Upper lobe of left lung (tissue), 4 donors: ENCODE measurements around the gene TYMS.

ENCODE experiments used
- EP300 ChIP-seq, 4 donors: sonication (generic); formaldehyde crosslinking; IDR thresholded peaks; one replicate each; pipeline ENCODE4 v1.5.1; 2017; ENCODE audit warnings: antibody characterized with exemption in 4 of 4, control low read depth in 2 of 4
- POLR2AphosphoS5 ChIP-seq, 2 donors: sonication (generic); formaldehyde crosslinking; IDR thresholded peaks; one replicate each; pipeline ENCODE4 v1.5.1; 2017; ENCODE audit warnings: antibody characterized with exemption in 2 of 2
- TF ChIP-seq, protein P1 (sequence below), 6 experiments: fragments of 450-650 bp in 4 of 6; fragments of 200-600 bp in 2 of 6; sonication (generic) in 2 of 6; IDR thresholded peaks; one replicate each; pipeline ENCODE4 v1.5.1; 2016 to 2019; ENCODE audit warnings: antibody characterized with exemption in 6 of 6

DNA sequence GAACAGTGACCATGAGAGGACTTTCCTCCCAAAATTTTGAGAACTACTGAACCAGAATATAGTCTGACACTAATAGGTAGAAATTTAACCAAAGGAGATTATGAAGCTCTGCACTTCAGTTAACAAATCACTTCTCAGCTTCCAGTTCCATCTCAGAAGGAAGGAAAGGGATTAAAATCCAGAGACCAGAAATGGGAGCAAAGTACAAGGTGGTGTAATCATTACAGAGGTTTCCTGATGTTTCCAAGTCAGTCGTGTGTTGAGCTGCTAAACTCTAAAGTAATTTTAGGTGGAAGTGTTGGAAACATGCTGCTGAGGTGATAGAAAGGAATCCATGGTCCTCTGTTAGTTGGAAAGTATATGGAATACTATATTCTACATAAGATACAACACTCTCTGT, 10.8 kb downstream of the TYMS start:
- TF ChIP-seq, protein P1, sequence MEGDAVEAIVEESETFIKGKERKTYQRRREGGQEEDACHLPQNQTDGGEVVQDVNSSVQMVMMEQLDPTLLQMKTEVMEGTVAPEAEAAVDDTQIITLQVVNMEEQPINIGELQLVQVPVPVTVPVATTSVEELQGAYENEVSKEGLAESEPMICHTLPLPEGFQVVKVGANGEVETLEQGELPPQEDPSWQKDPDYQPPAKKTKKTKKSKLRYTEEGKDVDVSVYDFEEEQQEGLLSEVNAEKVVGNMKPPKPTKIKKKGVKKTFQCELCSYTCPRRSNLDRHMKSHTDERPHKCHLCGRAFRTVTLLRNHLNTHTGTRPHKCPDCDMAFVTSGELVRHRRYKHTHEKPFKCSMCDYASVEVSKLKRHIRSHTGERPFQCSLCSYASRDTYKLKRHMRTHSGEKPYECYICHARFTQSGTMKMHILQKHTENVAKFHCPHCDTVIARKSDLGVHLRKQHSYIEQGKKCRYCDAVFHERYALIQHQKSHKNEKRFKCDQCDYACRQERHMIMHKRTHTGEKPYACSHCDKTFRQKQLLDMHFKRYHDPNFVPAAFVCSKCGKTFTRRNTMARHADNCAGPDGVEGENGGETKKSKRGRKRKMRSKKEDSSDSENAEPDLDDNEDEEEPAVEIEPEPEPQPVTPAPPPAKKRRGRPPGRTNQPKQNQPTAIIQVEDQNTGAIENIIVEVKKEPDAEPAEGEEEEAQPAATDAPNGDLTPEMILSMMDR (IDR thresholded peaks at IDR 0.05): no peak
- TF ChIP-seq EP300 (IDR thresholded peaks at IDR 0.05): no peak
- no peak for TF ChIP-seq POLR2AphosphoS5 (IDR thresholded peaks at IDR 0.05)
